ENCODE results near the gene OPCML.

The OPCML gene

GRCh38 chr11:132638423-132638822 is 893.9 kb downstream of the OPCML start:
- DNase-seq: no peak

GRCh38 chr11:132636523-132636922 is 895.8 kb downstream of the OPCML start:
- no peak for DNase-seq

GRCh38 chr11:132632641-132633124 is 899.6 kb downstream of the OPCML start:
- DNase-seq: no peak

GRCh38 chr11:132631989-132632388 is 900.3 kb downstream of the OPCML start:
- DNase-seq: no peak

- no peak for DNase-seq
These were observed 904.3 kb downstream of the OPCML start for GRCh38 chr11:132627981-132628380.

GRCh38 chr11:132626446-132626845 is 905.9 kb downstream of the OPCML start:
- no peak for DNase-seq

GRCh38 chr11:132623511-132623910 is 908.8 kb downstream of the OPCML start:
- DNase-seq: no peak

GRCh38 chr11:132621976-132622580 is 910.2 kb downstream of the OPCML start:
- DNase-seq: no peak

- DNase-seq: no peak
These were observed 911.9 kb downstream of the OPCML start for GRCh38 chr11:132620423-132620822.

- DNase-seq: no peak
These were observed 921.5 kb downstream of the OPCML start for GRCh38 chr11:132610791-132611190.

- DNase-seq: no peak
These were observed 922.1 kb downstream of the OPCML start for GRCh38 chr11:132610216-132610615.

- DNase-seq: no peak
These were observed 924.7 kb downstream of the OPCML start for GRCh38 chr11:132607575-132607974.

GRCh38 chr11:132605825-132606570 is 926.3 kb downstream of the OPCML start:
- DNase-seq: no peak

GRCh38 chr11:132604431-132604830 is 927.9 kb downstream of the OPCML start:
- DNase-seq: no peak

GRCh38 chr11:132601875-132602274 is 930.4 kb downstream of the OPCML start:
- DNase-seq: no peak

- DNase-seq: no peak
These were observed 936.6 kb downstream of the OPCML start for GRCh38 chr11:132595711-132596134.

- no peak for DNase-seq
These were observed 937.1 kb downstream of the OPCML start for GRCh38 chr11:132595246-132595645.

GRCh38 chr11:132590986-132591385 is 941.3 kb downstream of the OPCML start:
- DNase-seq: no peak

- DNase-seq: no peak
These were observed 941.7 kb downstream of the OPCML start for GRCh38 chr11:132590554-132590953.

- no peak for DNase-seq
These were observed 942.5 kb downstream of the OPCML start for GRCh38 chr11:132589791-132590190.

GRCh38 chr11:132588366-132588765 is 943.9 kb downstream of the OPCML start:
- DNase-seq: no peak

GRCh38 chr11:132587716-132588115 is 944.6 kb downstream of the OPCML start:
- no peak for DNase-seq

GRCh38 chr11:132586801-132587200 is 945.5 kb downstream of the OPCML start:
- DNase-seq: no peak

- no peak for DNase-seq
These were observed 952.5 kb downstream of the OPCML start for GRCh38 chr11:132579634-132580327.

Data from stimulated activated CD4-positive, alpha-beta T cell treated with anti-CD3 and anti-CD28 coated beads, Interleukin-4, amount 100 ng/mL, for 24 hours (primary cell).